ENCODE results near the gene ARHGEF25. TPM values are rescaled to one million over a fixed set of nuclear protein-coding genes. Genes with fewer than 3 reads are reported as not detected.
A peak's percentile ranks its signal among the peaks of the same experiment; 100 is the strongest.
"Not testable (repeated sequence)": the region's sequence is repeated elsewhere in the genome, so short reads cannot be mapped to it uniquely, and the experiment has no call there.

Gene ARHGEF25
- total RNA-seq, 2 experiments from 2014 or later: 0.55 to 0.93 TPM

DNA sequence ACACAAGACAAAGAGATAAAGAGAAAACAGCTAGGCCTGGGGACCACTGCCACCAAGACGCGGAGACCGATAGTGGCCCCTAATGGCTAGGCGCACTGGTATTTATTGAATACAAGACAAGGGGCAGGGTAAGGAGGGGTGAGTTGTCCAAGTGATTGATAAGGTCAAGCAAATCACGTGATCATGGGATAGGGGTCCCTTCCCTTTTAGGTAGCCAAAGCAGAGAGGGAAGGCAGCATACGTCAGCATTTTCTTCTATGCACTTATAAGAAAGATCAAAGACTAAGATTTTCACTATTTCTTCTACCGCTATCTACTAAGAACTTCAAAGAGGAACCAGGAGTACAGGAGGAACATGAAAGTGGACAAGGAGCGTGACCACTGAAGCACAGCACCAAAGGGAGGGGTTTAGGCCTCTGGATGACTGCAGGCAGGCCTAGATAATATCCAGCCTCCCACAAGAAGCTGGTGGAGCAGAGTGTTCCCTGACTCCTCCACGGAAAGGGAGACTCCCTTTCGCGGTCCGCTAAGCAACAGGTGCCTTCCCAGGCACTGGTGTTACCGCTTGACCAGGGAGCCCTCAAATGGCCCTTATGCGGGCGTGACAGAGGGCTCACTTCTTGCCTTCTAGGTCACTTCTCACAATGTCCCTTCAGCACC is 22.2 kb upstream of the ARHGEF25 start:
- H3K27me3 Mint-ChIP-seq; H3K27ac Mint-ChIP-seq; H3K36me3 Mint-ChIP-seq (ENCODE audit: low read depth); H3K9me3 Mint-ChIP-seq; DNase-seq; CTCF ChIA-PET; H3K4me3 Mint-ChIP-seq: not testable (repeated sequence)
- peaks cover 26% of the 10 kb centered on the region for H3K4me1 Mint-ChIP-seq
- POLR2A ChIA-PET: interaction anchor here (1.0 kb wide), 1 partner anchor 130 kb away, joined by 3 read pairs; no protein-coding TSS in a partner anchor

DNA sequence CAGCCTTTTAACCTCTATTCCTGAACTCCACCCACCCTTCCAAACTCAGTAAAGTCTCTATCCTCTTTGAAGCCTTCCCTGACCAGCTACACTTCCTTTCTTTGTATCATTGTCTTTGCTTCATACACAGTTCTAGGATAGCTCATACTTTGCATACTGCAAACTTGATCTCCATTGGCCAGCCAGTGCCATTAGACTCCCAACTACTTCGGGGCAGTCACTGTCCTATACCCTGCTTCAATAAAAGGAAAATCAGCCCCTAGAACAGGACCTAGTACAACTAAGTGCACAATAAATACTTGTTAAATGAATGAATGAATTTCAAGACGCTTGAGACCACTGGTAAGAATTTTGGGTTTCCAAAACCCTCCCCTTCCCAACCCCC is 20.8 kb upstream of the ARHGEF25 start:
- POLR2A ChIA-PET: interaction anchor here (1.0 to 3.7 kb wide), 7 partner anchors 9 to 182 kb away, joined by 3 to 17 read pairs (median 4); partner anchors contain the start of genes DCTN2, DTX3, EEF1AKMT3 and METTL1
- CTCF ChIA-PET: interaction anchor here (0.6 to 4.6 kb wide), 5 partner anchors 7 to 351 kb away, joined by 3 to 54 read pairs (median 3); no protein-coding TSS in a partner anchor
- Mint-ChIP-seq H3K9me3 (no peaks in the 10 kb centered on the region), H3K27me3 (no peaks in the 10 kb centered on the region), H3K36me3 (ENCODE audit: low read depth) (peaks cover 7% of the 10 kb centered on the region), H3K4me3 (peak overlapping the region; percentile 82), H3K4me1 (peaks cover 26% of the 10 kb centered on the region), H3K27ac (peak overlapping the region; percentile 50)
- DNase-seq: no peak

DNA sequence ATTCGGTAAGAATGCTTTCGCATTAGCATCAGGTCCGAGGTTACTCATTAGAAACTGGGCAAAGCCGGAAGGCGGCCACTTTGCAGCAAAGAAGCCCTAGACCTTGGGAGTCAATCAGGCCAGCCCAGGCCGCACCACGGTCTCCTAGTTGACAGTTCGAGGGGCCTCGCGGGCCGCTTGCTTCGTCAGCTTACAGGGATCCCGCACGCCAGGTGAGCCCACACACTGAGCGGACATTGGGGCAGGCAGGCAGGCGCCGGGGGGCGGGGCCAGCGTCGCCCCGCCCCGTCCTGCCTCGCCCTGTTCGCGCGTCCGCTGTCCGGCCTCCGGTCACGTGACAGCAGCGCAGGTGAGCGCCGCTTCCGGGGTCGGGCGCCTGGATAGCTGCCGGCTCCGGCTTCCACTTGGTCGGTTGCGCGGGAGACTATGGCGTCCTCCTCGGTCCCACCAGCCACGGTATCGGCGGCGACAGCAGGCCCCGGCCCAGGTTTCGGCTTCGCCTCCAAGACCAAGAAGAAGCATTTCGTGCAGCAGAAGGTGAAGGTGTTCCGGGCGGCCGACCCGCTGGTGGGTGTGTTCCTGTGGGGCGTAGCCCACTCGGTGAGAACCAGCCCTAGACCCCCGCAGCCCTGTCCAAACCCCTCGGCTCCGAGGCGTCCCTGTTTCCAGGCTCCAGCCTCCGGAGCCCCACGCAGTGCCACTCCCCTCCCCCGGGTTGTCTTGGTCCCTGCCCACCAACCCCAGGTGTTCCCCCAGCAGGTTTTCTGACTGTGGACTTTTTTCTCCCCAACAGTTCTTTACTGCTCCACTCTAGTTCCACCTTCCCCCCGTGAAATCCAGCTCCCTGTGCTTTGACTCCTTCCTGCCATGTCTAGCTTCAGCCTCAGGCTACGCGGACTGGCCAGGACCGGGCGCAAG is 20.1 kb upstream of the ARHGEF25 start, which contains the start of gene PIP4K2C:
Gene PIP4K2C, plus strand, starts transcription at position 329 of the 918 bp plus-strand sequence. Its CDS starts 98 bp downstream, at position 427.
- Mint-ChIP-seq H3K27ac (peak within 1 kb of the TSS; percentile 68), H3K9me3 (no peaks in the 10 kb centered on the region), H3K36me3 (ENCODE audit: low read depth) (peaks cover 13% of the 10 kb centered on the region), H3K4me1 (peaks cover 26% of the 10 kb centered on the region), H3K4me3 (peak within 1 kb of the TSS; percentile 82), H3K27me3 (no peaks in the 10 kb centered on the region)
- peak; percentile 87 for DNase-seq
- ChIA-PET CTCF (interaction anchor here (1.0 to 4.6 kb wide), 5 partner anchors 8 to 351 kb away, joined by 3 to 54 read pairs (median 3); partner anchors contain the start of gene TSPAN31), POLR2A (interaction anchor here (0.6 to 3.7 kb wide), 14 partner anchors 8 to 181 kb away, joined by 3 to 17 read pairs (median 4); partner anchors contain the start of genes DCTN2, DTX3, EEF1AKMT3 and METTL1)

DNA sequence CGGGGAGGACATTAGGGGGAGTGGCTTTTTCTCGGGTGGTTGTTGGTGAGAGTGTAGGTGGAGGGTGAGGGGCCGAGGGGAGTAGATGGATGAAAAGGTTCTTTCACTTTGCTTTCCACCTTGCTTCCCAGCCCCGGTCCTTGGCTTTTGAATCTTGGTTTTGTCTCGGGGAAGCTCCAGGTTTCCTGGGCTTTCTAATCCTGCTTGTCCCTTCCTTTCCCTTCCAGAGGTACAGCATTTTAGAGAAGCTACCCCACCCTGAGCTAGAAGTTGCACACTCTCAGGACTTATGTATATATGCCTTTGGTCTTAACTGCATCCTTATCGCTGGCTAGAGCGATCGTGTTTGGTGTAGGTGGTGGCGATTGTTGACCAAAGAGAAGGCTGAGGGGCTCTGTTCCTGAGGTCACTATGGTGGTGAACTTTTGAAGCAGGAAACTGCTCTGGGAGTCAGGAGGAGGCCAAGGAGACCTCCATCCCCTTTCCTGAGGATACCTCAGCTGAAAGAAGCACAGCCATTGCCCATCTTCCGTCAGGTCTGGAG is 19.4 kb upstream of the ARHGEF25 start:
- ChIA-PET POLR2A (interaction anchor here (0.7 to 3.7 kb wide), 9 partner anchors 8 to 180 kb away, joined by 3 to 17 read pairs (median 3); partner anchors contain the start of genes DTX3, EEF1AKMT3 and METTL1), CTCF (interaction anchor here (1.1 to 4.6 kb wide), 4 partner anchors 8 to 352 kb away, joined by 3 to 54 read pairs (median 3); partner anchors contain the start of gene TSPAN31)
- DNase-seq: no peak
- Mint-ChIP-seq H3K36me3 (ENCODE audit: low read depth) (peaks cover 17% of the 10 kb centered on the region), H3K4me1 (peaks cover 26% of the 10 kb centered on the region), H3K27ac (peak overlapping the region; percentile 56), H3K9me3 (no peaks in the 10 kb centered on the region), H3K4me3 (peak overlapping the region; percentile 82), H3K27me3 (no peaks in the 10 kb centered on the region)

DNA sequence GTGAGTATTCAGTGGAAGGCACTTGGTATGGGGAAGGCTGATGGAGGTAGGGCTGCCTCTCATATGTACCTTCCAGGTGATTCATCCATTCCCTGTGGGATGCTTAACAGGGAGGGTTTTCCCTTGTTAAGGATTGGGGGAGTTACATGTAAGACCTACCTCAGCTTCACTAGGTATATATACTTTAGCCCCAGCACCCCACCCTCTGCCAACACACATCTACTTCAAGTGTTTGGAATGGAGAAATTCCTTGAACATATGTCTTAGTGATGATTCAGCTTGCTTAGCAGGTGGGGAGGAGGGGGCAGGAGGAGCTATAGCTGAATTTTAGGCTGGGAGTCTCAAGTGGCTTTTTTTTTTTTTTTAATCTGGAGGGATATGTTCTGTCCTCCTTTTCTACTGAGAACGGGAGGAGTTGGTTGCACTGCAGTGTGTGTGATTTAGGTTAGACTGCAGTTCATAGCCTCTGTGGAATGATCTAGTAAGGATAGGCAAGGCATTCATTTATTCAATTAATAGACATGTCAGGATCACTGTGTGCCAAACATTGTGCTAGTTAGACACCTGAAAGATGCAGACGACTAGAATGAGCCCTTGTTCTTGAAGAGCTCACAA is 18.6 kb upstream of the ARHGEF25 start:
- ChIA-PET CTCF (interaction anchor here (0.8 to 4.6 kb wide), 5 partner anchors 9 to 45 kb away, joined by 3 to 54 read pairs (median 3); no protein-coding TSS in a partner anchor), POLR2A (interaction anchor here (0.6 to 3.7 kb wide), 4 partner anchors 12 to 19 kb away, joined by 3 to 17 read pairs (median 6); partner anchors contain the start of gene DTX3)
- H3K4me3 Mint-ChIP-seq: peak overlapping the region; percentile 82
- H3K27ac Mint-ChIP-seq: no peak overlapping the region
- no peaks in the 10 kb centered on the region for H3K27me3 Mint-ChIP-seq
- no peaks in the 10 kb centered on the region for H3K9me3 Mint-ChIP-seq
- H3K36me3 Mint-ChIP-seq (ENCODE audit: low read depth): peaks cover 25% of the 10 kb centered on the region
- no peak for DNase-seq
- peaks cover 26% of the 10 kb centered on the region for H3K4me1 Mint-ChIP-seq

DNA sequence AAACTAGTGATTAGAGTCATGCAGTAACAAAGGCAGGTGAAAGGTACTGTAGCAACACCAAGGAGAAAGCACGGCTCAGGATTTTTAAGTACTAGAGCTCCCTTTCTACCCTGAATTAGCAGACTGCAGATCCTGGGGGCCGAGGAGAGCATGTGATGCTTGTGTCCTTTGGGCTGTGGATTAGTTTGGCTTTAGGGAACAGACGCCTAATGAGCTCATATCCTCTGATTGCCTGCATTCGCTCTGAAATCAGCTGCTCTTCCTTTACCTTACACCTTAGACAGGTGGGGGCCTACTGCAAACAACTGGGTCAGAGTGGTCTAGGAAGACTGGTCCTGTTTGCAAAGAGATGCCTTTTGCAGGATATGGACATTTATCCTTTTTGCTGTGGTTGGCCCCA is 18.0 kb upstream of the ARHGEF25 start:
- Mint-ChIP-seq H3K4me3 (no peak overlapping the region), H3K36me3 (ENCODE audit: low read depth) (peaks cover 27% of the 10 kb centered on the region), H3K27ac (no peak overlapping the region), H3K9me3 (no peaks in the 10 kb centered on the region), H3K27me3 (no peaks in the 10 kb centered on the region), H3K4me1 (peaks cover 26% of the 10 kb centered on the region)
- POLR2A ChIA-PET: interaction anchor here (1.0 to 3.7 kb wide), 3 partner anchors 12 to 18 kb away, joined by 5 to 17 read pairs (median 7); partner anchors contain the start of gene DTX3
- CTCF ChIA-PET: interaction anchor here (0.8 to 4.6 kb wide), 5 partner anchors 10 to 44 kb away, joined by 3 to 54 read pairs (median 3); no protein-coding TSS in a partner anchor
- DNase-seq: no peak

DNA sequence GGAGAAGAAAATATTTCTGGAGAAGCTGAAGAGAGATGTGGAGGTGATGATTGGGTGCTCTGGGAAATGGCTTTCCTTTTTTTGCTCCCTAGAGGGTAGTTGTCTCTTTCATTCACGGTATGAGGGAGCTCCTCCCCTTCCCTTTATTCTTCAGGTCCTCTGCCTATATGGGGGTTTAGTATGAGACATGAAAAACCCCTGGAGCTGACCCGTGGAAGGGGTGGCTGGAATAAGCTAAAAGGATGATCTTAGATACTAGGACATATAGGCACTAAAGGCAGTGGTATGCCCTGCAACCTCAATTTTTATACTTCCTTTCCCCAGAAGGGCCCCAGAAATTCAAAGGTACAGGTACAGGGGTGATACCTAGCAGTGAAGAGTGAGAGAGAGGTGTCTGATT is 10.8 kb upstream of the ARHGEF25 start:
- Mint-ChIP-seq H3K36me3 (ENCODE audit: low read depth) (peaks cover 62% of the 10 kb centered on the region), H3K27me3 (no peaks in the 10 kb centered on the region), H3K27ac (no peak overlapping the region), H3K4me3 (no peak overlapping the region), H3K9me3 (no peaks in the 10 kb centered on the region), H3K4me1 (peaks cover 14% of the 10 kb centered on the region)
- POLR2A ChIA-PET: interaction anchor here (0.6 to 1.3 kb wide), 2 partner anchors 11 to 129 kb away, joined by 3 to 4 read pairs; partner anchors contain the start of gene ARHGEF25
- no peak for DNase-seq
- CTCF ChIA-PET: interaction anchor here (0.7 to 3.6 kb wide), 4 partner anchors 17 to 1301 kb away, joined by 3 to 23 read pairs (median 4); no protein-coding TSS in a partner anchor

DNA sequence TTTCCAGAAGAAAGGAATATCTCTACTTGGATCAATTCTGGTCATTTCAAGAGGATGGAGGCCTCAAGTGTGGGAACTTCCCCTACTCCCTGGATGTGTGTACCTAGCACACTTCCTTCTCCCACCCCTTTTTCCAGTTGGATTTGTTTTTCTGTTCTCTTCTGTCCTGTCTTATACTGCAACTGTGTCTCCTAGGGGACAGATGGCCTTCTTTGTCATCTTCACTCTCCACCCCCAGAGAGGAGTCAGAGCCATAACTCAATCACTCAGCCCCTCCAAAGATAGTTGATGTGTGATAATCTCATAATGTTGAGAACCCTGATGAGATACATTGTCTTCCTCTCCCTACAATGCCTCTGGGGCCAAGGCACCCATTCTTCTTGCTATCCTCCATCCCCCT is 8.7 kb upstream of the ARHGEF25 start:
- no peak overlapping the region for H3K27ac Mint-ChIP-seq
- ChIA-PET CTCF (no interaction called here), POLR2A (no interaction called here)
- DNase-seq: no peak
- no peaks in the 10 kb centered on the region for H3K9me3 Mint-ChIP-seq
- H3K27me3 Mint-ChIP-seq: no peaks in the 10 kb centered on the region
- peaks cover 18% of the 10 kb centered on the region for H3K4me1 Mint-ChIP-seq
- H3K4me3 Mint-ChIP-seq: no peak overlapping the region
- H3K36me3 Mint-ChIP-seq (ENCODE audit: low read depth): peaks cover 46% of the 10 kb centered on the region

DNA sequence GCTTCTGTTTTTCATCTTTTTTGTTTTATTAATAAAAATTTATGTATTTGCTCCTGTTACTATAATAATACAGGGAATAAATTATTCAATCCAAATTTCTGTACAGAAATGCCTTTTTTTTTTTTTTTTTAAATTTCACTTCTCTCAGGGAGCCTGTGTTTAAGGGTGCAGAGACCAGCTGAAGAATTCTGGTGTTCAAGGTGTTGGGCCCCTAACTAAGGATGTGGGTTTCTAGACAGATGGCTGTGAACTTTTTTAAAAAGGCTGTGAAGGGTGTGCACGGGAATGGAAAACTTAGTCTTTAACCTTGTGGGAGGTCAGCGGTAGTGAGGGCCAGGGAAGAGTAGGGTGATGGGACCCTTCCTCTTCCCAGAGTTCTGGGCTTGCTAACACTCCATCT is 7.9 kb upstream of the ARHGEF25 start:
- peaks cover 43% of the 10 kb centered on the region for H3K36me3 Mint-ChIP-seq (ENCODE audit: low read depth)
- H3K4me1 Mint-ChIP-seq: peaks cover 18% of the 10 kb centered on the region
- H3K27me3 Mint-ChIP-seq: no peaks in the 10 kb centered on the region
- peak overlapping the region; percentile 5 for H3K4me3 Mint-ChIP-seq
- POLR2A ChIA-PET: no interaction called here
- no peaks in the 10 kb centered on the region for H3K9me3 Mint-ChIP-seq
- no peak overlapping the region for H3K27ac Mint-ChIP-seq
- no peak for DNase-seq
- CTCF ChIA-PET: no interaction called here

DNA sequence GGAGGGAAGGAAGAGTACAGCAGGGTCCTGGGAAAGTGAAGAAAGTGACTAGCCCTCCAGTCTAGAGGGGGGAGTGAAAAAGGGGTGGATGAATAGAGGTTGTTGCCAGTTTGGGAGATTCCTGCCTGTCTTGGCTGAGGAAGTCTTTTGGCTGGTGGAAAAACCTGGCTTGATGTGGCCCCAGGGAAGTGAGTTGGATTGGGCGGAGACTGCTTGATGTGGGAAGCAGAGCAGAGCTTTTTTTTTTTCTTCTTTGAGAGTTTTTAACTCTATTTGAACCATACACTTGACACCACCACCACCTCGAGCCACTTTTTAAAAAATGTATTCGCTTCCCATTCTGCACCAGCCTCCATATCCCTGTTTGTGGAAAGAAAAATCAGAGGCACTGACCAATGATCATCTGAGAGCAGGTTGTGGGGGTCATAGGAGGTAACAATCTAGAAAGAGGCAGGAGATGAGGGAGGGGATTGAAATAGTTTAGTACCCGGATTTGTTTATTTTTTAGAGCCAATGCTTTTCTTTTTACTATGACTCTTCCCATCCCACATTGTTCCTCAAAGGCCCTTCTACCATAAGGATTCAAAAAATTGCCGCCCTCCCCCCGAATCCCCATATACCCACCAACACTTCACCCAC is 7.3 kb upstream of the ARHGEF25 start:
- ChIA-PET CTCF (no interaction called here), POLR2A (interaction anchor here (2.2 kb wide), 1 partner anchor 12 kb away, joined by 17 read pairs; the partner anchor contains the start of gene PIP4K2C)
- H3K36me3 Mint-ChIP-seq (ENCODE audit: low read depth): peaks cover 40% of the 10 kb centered on the region

DNA sequence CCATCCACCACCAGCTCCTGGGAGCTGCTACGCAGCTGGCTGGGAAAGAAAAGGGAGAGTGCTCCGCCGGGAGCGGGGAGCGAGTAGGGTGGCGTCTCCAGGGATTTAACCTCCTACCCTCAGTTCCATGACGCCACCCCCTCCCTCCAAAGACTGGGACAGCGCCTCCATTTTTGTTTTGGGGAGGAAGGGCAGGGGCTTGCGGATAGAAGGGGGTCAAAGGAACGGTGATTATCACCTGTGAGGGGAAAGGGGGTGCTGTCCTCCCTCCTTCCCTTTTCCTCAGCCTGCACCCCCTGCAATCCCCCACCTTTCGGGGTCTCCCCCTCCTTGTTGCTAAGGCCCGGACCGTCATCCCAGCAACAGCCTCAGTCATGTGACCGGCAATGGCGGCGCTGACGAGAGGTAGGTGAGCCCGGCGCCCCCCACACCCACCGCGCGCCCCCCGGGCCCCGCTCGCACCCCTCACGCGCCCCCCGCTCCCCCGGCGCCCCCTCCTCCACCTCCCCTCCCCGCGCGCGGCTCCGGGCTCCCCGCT is 6.7 kb upstream of the ARHGEF25 start, which contains the start of gene DTX3:
Gene DTX3, plus strand, starts transcription at position 371 of the 538 bp plus-strand sequence. CDS start 1,694 bp downstream, outside the sequence.
- H3K9me3 Mint-ChIP-seq: no peaks in the 10 kb centered on the region
- H3K4me3 Mint-ChIP-seq: peak within 1 kb of the TSS; percentile 77
- peaks cover 34% of the 10 kb centered on the region for H3K36me3 Mint-ChIP-seq (ENCODE audit: low read depth)
- peak; percentile 54 for DNase-seq
- peak within 1 kb of the TSS; percentile 70 for H3K27ac Mint-ChIP-seq
- CTCF ChIA-PET: interaction anchor here (1.6 to 1.8 kb wide), 2 partner anchors 21 to 23 kb away, joined by 5 to 6 read pairs; no protein-coding TSS in a partner anchor
- no peaks in the 10 kb centered on the region for H3K27me3 Mint-ChIP-seq
- POLR2A ChIA-PET: interaction anchor here (2.2 kb wide), 1 partner anchor 12 kb away, joined by 17 read pairs; the partner anchor contains the start of gene PIP4K2C
- peaks cover 18% of the 10 kb centered on the region for H3K4me1 Mint-ChIP-seq

More for the DNA sequence above, 7.3 kb upstream of the ARHGEF25 start:
- no peak for DNase-seq
- Mint-ChIP-seq H3K9me3 (no peaks in the 10 kb centered on the region), H3K27me3 (no peaks in the 10 kb centered on the region), H3K4me3 (peak overlapping the region; percentile 77), H3K4me1 (peaks cover 18% of the 10 kb centered on the region), H3K27ac (no peak overlapping the region)
